Breast epithelium (tissue), 3 donors: Measurements from ENCODE around the gene EPS8L3.
"Not testable (repeated sequence)": the region's sequence is repeated elsewhere in the genome, so short reads cannot be mapped to it uniquely, and the experiment has no call there.

Experiments
- CTCF ChIP-seq, 3 donors: fragments of 450-650 bp; IDR thresholded peaks; one replicate each; pipeline ENCODE4 v1.5.1; 2016 to 2017; ENCODE audit warnings: antibody characterized with exemption in 3 of 3, mild to moderate bottlenecking in 3 of 3, moderate library complexity in 3 of 3
- POLR2A ChIP-seq: fragments of 450-650 bp; IDR thresholded peaks from one replicate; pipeline ENCODE4 v1.6.1; 2016; ENCODE audit warnings: antibody characterized with exemption, mild to moderate bottlenecking, moderate library complexity
- POLR2AphosphoS5 ChIP-seq, 3 donors: sonication (generic); formaldehyde crosslinking; IDR thresholded peaks; one replicate each; pipeline ENCODE4 v1.6.1; 2017; ENCODE audit warnings: antibody characterized with exemption in 3 of 3

- TF ChIP-seq CTCF (IDR thresholded peaks at IDR 0.05); POLR2A; POLR2AphosphoS5 (IDR thresholded peaks at IDR 0.05): not testable (repeated sequence)
Measured at GRCh38 chr1:109702940-109703339, 60.8 kb downstream of the EPS8L3 start.
